HepG2 (cell line): ENCODE results near the gene GALNT1.

Experiments
- CHD4 ChIP-seq: fragments of 200-600 bp; sonication (generic); IDR thresholded peaks from 2 replicates; pipeline ENCODE4 v1.7.0; 2017; ENCODE audit warnings: mild to moderate bottlenecking, low read length, borderline replicate concordance
- ETS1 ChIP-seq: sonication (generic); formaldehyde crosslinking; IDR thresholded peaks from 2 replicates; pipeline ENCODE4 v1.4.0; 2020; ENCODE audit warnings: missing genetic modification reagents
- POLR2A ChIP-seq, 2 experiments: IDR thresholded peaks; 2 replicates each; pipeline ENCODE4 v1.6.1; 2011; ENCODE audit warnings: low read depth in 2 of 2, low read length in 2 of 2, mild to moderate bottlenecking in 1 of 2, moderate library complexity in 1 of 2; ENCODE audit not compliant: insufficient read depth in 1 of 2
- TCF7L2 ChIP-seq: IDR thresholded peaks from 2 replicates; pipeline ENCODE4 v1.6.1; 2011; ENCODE audit warnings: mild to moderate bottlenecking, low read depth, low read length, moderate library complexity

GRCh38 chr18:35696307-35696706 is 114.8 kb downstream of the GALNT1 start:
- TF ChIP-seq TCF7L2 (no peak), ETS1 (no peak), POLR2A (IDR thresholded peaks at IDR 0.05; ENCODE audit: insufficient read depth in 1 of 2, low read depth in 2 of 2, low read length in 2 of 2) (no peak), CHD4 (no peak)
